Measurements from ENCODE around the gene MAD1L1. TPM values are rescaled to one million over a fixed set of nuclear protein-coding genes. Genes with fewer than 3 reads are reported as not detected.
"Not testable (repeated sequence)": the region's sequence is repeated elsewhere in the genome, so short reads cannot be mapped to it uniquely, and the experiment has no call there.

The MAD1L1 gene
- total and polyA plus RNA-seq, 7 donors, result 11.7 to 17.5 (median 15.6) TPM

GRCh38 chr7:2063563-2064260 lies 169.0 kb downstream of the MAD1L1 start:
- H3K27ac ChIP-seq, result no peak overlapping the region
- DNase-seq (no peak), ATAC-seq (peak; percentile 31 to 54 (median 38))
- TF ChIP-seq CTCF (IDR thresholded peaks at IDR 0.05), result peak; percentile 20
- H3K36me3 ChIP-seq (ENCODE audit: insufficient read depth in 1 of 2, low read depth in 1 of 2), result peaks cover 0 to 10% of the 10 kb centered on the region in 2 donors
- WGBS, 3 donors, result 59 to 65% (median 63%) methylated on average over 24 of the region's 24 CpGs
- no peak overlapping the region for H3K4me3 ChIP-seq
- H3K4me1 ChIP-seq, result peaks cover 6% of the 10 kb centered on the region
- intact Hi-C loops (cut with DNase I), result no loop called here
- no peaks in the 10 kb centered on the region for H3K9me3 ChIP-seq
- H3K27me3 ChIP-seq (ENCODE audit: insufficient read depth in 3 of 3, low read length in 2 of 3), result no peaks in the 10 kb centered on the region

GRCh38 chr7:2062648-2063047 lies 170.1 kb downstream of the MAD1L1 start:
- intact Hi-C loops (cut with DNase I), result no loop called here
- no peak for ATAC-seq
- 92 to 94% (median 93%) methylated on average over 11 of the region's 11 CpGs for WGBS, 3 donors

GRCh38 chr7:2060701-2061100 lies 172.0 kb downstream of the MAD1L1 start:
- H3K4me3 ChIP-seq, result no peak overlapping the region
- no peak overlapping the region for H3K27ac ChIP-seq
- peaks cover 2% of the 10 kb centered on the region for H3K4me1 ChIP-seq
- WGBS, 3 donors, result 94 to 96% (median 95%) methylated on average over 11 of the region's 11 CpGs
- ATAC-seq (no peak), DNase-seq (no peak)
- H3K27me3 ChIP-seq (ENCODE audit: insufficient read depth in 3 of 3, low read length in 2 of 3), result no peaks in the 10 kb centered on the region
- no peak for TF ChIP-seq CTCF (IDR thresholded peaks at IDR 0.05)
- H3K36me3 ChIP-seq (ENCODE audit: insufficient read depth in 1 of 2, low read depth in 1 of 2), result no peaks in the 10 kb centered on the region
- intact Hi-C loops (cut with DNase I), result no loop called here
- H3K9me3 ChIP-seq, result no peaks in the 10 kb centered on the region

More at GRCh38 chr7:2062648-2063047, 170.1 kb downstream of the MAD1L1 start:
- no peak for DNase-seq
- no peak for TF ChIP-seq CTCF (IDR thresholded peaks at IDR 0.05)
- Histone ChIP-seq H3K4me1 (peaks cover 6% of the 10 kb centered on the region), H3K36me3 (ENCODE audit: insufficient read depth in 1 of 2, low read depth in 1 of 2) (peaks cover 0 to 1% of the 10 kb centered on the region in 2 donors), H3K9me3 (no peaks in the 10 kb centered on the region), H3K27me3 (ENCODE audit: insufficient read depth in 3 of 3, low read length in 2 of 3) (no peaks in the 10 kb centered on the region), H3K4me3 (no peak overlapping the region), H3K27ac (no peak overlapping the region)

GRCh38 chr7:2059964-2060700 lies 172.6 kb downstream of the MAD1L1 start:
- H3K36me3 ChIP-seq (ENCODE audit: insufficient read depth in 1 of 2, low read depth in 1 of 2), result no peaks in the 10 kb centered on the region
- H3K9me3 ChIP-seq, result no peaks in the 10 kb centered on the region
- no peak for ATAC-seq
- intact Hi-C loops (cut with DNase I), result no loop called here
- 97 to 98% (median 98%) methylated on average over 66 of the region's 66 CpGs for WGBS, 3 donors
- no peak for TF ChIP-seq CTCF (IDR thresholded peaks at IDR 0.05)
- no peak for DNase-seq
- no peak overlapping the region for H3K4me3 ChIP-seq
- no peaks in the 10 kb centered on the region for H3K4me1 ChIP-seq
- H3K27me3 ChIP-seq (ENCODE audit: insufficient read depth in 3 of 3, low read length in 2 of 3), result no peaks in the 10 kb centered on the region
- no peak overlapping the region for H3K27ac ChIP-seq

GRCh38 chr7:2058246-2058645 lies 174.5 kb downstream of the MAD1L1 start:
- intact Hi-C loops (cut with DNase I); ATAC-seq: not testable (repeated sequence)

More at GRCh38 chr7:2058246-2058645, 174.5 kb downstream of the MAD1L1 start:
- not testable (repeated sequence) for H3K27ac ChIP-seq; H3K9me3 ChIP-seq; DNase-seq; H3K27me3 ChIP-seq (ENCODE audit: insufficient read depth in 3 of 3, low read length in 2 of 3); H3K4me3 ChIP-seq; H3K36me3 ChIP-seq (ENCODE audit: insufficient read depth in 1 of 2, low read depth in 1 of 2); H3K4me1 ChIP-seq
- WGBS, 3 donors, result 22 to 72% (median 23%) methylated on average over 4 to 9 of the region's 13 CpGs
